GM18909 (cell line): ENCODE measurements around the gene CRABP2.

Source experiments
- ATAC-seq: cut with Tn5 transposase; IDR thresholded peaks from one replicate; pipeline ENCODE4 v1.9.1; 2021; ENCODE audit warnings: mild to moderate bottlenecking; ENCODE audit not compliant: unreplicated experiment, poor library complexity

The CRABP2 gene

GRCh38 chr1:156705321-156705917 is at the start of gene CRABP2:
CRABP2 (minus strand) TSS chr1:156705583; CDS start chr1:156705446, 137 bp downstream.
- no peak for ATAC-seq

- ATAC-seq = no peak
Measured at GRCh38 chr1:156754219-156754618, 48.8 kb upstream of the CRABP2 start.

- no peak for ATAC-seq
Measured at GRCh38 chr1:156752843-156753482, 47.6 kb upstream of the CRABP2 start.

- peak; percentile 73 for ATAC-seq
Measured at GRCh38 chr1:156751757-156752481, 46.5 kb upstream of the CRABP2 start.

- no peak for ATAC-seq
Measured at GRCh38 chr1:156751451-156751756, 46.0 kb upstream of the CRABP2 start, which contains the start of gene HDGF. HDGF (minus strand) TSS chr1:156751675; CDS start chr1:156751429, 246 bp downstream.

- ATAC-seq = peak; percentile 8
Measured at GRCh38 chr1:156750711-156751450, 45.5 kb upstream of the CRABP2 start.

GRCh38 chr1:156750191-156750672 is 44.8 kb upstream of the CRABP2 start:
- ATAC-seq = no peak

GRCh38 chr1:156749419-156750118 is 44.2 kb upstream of the CRABP2 start:
- no peak for ATAC-seq

GRCh38 chr1:156748670-156749418 is 43.5 kb upstream of the CRABP2 start:
- no peak for ATAC-seq

GRCh38 chr1:156747742-156748669 is 42.6 kb upstream of the CRABP2 start:
- no peak for ATAC-seq

GRCh38 chr1:156746728-156747631 is 41.6 kb upstream of the CRABP2 start:
- no peak for ATAC-seq

GRCh38 chr1:156746406-156746727 is 41.0 kb upstream of the CRABP2 start:
- no peak for ATAC-seq

GRCh38 chr1:156745881-156746280 is 40.5 kb upstream of the CRABP2 start:
- ATAC-seq = no peak

GRCh38 chr1:156744786-156745419 is 39.5 kb upstream of the CRABP2 start:
- ATAC-seq = no peak

- ATAC-seq = no peak
Measured at GRCh38 chr1:156744344-156744743, 39.0 kb upstream of the CRABP2 start.

GRCh38 chr1:156743367-156744302 is 38.3 kb upstream of the CRABP2 start:
- ATAC-seq = no peak
